ENCODE results near the gene SLC27A2.
"Not testable (repeated sequence)": the region's sequence is repeated elsewhere in the genome, so short reads cannot be mapped to it uniquely, and the experiment has no call there.

SLC27A2 gene

DNA sequence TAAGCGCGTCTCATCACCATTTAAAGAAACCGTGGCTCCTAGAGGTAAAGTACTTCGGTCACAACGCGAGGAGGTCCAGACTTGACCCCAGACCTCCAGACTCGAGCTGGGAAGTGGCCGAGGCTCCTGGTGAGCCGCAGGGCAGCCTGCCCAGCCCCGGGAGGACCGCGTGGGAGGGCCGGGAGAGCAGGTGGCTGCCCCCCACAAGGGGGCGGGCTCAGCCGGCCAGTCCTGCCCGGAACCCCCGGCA, at the start of gene SLC27A2:
Gene SLC27A2, plus strand, starts transcription at position 228 of the 250 bp plus-strand sequence. CDS start 232 bp downstream, outside the sequence.
- no peak for DNase-seq (ENCODE audit: low spot score)

DNA sequence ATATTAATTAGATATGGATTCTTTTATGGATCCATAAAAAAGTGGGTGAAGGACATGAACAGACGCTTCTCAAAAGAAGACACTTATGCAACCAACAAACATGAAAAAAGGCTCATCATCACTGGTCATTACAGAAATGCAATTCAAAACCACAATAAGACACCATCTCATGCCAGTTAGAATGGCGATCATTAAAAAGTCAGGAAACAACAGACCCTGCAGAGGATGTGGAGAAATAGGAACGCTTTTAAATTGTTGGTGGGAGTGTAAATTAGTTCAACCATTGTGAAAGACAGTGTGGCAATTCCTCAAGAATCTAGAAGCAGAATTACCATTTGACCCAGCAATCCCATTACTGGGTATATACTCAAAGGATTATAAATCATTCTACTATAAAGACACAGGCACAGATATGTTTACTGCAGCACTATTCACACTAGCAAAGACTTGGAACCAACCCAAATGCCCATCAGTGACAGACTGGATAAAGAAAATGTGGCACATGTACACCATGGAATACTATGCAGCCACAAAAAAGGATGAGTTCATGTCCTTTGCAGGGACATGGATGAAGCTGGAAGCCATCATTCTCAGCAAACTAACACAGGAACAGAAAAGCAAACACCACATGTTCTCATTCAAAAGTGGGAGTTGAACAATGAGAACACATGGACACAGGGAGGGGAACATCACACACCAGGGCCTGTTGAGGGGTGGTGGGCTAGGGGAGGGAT, 49.6 kb upstream of the SLC27A2 start:
- not testable (repeated sequence) for DNase-seq (ENCODE audit: low spot score)

DNA sequence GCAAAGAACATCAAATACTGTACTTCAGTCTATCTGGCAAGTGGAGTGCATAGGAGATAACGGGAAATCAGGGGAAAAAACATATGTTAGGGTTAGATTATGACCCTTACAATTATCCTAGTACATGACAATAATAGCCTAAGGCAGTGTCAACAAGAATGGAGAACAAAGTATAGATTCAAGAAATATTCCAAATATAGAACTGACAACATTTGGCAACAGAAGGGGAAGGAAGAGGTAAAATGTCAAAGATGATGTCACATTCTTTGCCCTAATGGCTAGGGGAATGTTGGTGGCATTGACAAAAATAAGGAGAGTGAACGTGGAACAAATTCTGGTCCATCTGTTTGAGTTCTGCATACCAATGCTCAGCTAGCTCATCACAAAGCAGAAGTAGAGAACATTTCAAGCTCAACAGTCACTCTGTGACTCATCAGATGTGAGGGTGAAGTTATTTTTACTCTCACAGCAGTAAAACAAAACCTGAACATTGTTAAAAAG, 47.4 kb upstream of the SLC27A2 start:
- no peak for DNase-seq (ENCODE audit: low spot score)

DNA sequence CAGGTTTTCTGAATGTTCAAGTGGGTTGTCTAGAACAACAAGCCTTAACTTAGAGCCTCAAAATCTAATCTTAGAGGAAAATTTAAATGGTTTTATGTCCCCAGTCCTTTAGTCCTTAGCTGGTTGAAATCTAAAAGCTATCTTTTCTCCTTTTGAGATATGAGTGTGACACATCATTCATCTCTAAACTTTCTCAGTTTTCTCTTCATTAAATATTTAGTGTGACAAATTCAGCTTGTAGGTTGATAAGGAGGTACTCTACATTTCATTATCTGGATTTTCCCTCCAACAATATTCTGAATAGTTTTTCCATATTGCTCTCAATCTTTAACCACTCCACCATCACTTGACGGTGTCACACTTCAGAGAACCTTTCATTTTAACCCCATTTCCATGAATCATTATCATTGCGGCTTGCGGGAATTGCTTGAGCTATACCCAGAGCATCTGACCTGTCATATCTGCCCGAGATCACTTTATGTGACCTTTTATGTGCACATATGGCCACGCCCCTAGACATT, 46.9 kb upstream of the SLC27A2 start:
- no peak for DNase-seq (ENCODE audit: low spot score)

DNA sequence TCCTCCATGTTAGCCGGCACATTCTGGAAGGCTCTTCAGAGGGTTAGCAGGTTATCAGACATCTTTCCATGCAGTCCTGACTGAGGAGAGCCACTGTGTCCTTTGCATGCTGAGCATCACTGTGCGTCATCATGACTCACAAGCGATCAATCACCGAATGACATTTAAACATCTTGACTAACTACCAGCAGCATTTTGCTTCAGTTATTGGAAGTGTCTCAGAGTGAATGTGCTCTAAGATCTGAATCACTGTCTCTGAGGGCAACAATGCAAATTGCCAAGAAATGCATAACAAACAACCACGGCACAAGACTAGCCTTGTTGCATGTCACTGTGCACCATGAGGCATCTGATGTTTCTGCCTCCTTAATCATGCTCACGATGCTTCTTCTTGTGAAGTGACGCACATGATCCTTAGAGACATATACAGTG, 44.6 kb upstream of the SLC27A2 start:
- no peak for DNase-seq (ENCODE audit: low spot score)

DNA sequence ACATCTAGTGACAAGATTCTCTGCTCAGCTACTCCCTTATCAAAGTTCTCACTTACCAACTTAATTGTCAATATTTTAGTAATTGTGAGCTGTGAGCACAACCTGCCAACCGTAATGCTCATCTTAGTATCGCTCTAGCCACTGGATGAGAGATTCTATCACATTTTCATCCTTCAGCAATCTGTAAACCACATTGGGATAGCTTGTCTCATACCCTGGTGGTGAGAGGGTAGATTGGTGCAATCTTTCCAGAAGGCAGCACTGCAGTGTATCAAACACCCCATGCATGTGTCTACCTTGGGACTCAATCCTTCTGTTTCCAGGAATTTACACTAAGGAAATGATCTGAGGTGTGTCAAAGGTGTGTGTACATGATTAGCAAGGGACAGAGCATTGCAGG, 44.1 kb upstream of the SLC27A2 start:
- DNase-seq (ENCODE audit: low spot score) = no peak

DNA sequence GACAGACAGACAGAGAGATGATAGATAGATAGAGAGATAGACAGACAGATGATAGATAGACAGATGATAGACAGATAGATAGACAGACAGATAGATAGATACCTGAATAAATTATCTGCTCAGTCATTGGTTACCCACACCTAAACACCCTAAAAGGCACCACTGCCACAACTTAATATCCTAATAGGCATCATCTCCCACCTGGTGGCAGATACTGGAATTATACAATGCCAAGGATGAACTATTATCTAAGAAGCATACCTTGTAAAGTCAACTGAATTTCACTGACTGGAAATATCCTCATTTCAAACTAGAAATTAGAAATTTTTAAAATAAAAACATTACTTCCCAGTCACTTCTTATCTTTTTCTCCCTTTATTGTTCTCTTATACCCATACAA, 43.6 kb upstream of the SLC27A2 start:
- DNase-seq (ENCODE audit: low spot score) = no peak

DNA sequence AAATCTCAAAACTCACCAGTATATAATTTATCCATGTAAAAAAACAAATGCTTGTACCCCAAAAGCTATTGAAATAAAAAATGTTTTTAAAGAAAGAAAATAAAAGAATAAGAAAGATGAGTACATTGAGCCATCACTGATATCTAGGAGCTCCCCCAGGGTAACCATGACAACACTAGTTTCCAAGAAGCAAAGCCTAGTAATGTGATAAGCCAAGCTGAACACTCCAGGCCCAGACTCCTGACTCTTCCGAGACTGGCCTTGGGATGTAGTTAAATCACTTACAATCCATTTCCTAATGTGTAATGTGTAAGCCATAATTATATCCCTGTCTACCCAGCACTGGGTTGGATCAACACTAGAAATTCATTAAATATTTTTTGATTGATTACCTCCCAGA, 41.9 kb upstream of the SLC27A2 start:
- DNase-seq (ENCODE audit: low spot score) = no peak

DNA sequence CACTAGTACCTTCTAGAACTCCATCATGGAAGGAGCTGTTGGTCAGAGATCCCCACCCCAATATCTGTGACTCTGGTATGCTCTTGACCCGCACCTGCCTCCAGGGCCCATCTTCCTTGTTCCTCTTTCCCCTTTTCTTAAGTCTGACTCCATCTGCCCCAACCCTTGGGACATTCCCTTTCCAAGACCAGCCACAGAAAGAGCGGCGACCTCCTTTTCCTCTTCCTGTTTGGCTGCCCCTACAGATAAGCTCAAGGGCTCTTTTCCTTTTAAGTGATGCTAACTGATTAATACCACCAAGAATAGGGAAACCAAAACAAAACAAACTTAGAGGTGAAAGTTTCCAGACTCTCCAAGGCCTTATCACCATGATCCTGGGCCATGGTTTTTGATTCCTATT, 41.0 kb upstream of the SLC27A2 start:
- no peak for DNase-seq (ENCODE audit: low spot score)

DNA sequence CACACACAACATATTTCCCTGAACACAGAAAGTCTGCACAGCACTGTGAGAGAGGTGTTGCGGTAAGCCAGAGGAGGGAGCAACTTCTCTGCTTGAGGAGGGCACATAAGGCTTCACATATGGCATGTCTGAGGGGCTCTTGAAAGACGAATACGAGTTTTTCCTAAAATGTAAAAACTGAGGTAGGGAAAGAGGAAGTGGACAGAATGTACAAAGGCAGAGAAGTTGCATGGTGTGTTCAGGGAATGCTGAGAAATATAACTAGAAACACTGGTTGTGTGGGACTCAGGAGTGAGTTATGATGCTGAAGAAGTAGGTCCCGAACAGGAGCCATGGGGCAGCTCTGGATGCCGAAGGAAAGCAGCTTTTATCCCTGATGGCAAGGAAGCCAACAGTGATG, 40.1 kb upstream of the SLC27A2 start:
- DNase-seq (ENCODE audit: low spot score) = no peak

DNA sequence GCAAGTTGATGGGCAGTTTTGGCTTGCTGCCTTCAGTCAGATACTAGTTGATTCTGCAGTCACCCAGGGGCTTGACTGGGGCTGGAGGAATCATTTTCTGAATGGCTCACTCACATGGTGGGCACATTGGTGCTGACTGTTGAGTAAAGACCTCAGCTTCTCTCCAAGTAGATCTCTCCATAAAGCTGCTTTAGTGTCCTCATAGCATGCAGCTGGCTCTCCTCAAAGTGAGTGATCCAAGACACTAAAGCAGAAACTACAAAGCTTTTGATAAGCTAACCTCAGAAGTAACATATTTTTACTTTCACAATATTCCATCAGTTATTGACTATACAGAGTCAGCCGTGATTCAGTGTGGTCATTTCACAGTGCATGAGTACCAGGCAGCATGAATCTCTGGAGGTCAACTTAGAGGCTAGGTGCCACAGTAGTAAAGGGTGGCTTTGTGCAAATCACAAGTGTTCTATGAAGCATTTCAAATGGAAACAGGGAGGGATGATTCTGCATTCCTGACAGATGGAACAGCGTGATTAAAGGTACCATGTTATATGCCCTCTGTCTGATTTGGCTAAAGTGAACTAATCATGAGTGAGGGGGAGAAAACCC, 38.6 kb upstream of the SLC27A2 start:
- no peak for DNase-seq (ENCODE audit: low spot score)

DNA sequence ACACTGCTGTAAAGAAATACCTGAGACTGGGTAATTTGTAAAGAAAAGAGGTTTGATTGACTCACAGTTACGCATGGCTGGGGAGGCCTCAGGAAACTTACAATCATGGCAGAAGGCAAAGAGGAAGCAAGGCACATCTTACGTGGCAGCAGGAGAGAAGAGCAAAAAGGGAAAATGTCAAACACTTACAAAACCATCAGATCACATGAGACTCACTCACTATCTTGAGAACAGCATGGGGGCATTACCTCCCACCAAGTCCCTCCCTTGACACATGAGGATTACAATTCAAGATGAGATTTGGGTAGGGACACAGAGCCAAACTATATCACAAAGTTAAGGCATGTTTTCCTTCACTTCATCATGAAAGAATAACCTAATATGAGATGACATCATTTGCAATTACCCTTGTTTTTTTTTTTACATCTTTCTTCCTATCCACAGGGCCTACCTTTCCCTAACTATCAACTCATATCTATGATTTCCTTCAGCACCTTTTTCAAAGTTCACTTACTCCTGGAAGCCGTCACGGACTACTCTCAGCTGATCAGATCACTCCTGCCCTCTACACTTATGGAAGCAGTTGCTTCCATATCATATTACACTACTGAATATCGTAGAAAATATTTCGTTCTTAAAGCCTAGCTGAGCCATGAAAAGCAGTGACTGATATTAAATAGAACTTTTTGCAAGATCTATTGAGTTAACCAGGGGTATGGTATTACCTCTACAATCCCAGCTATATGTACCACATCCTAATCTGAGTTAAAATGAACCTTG, 37.5 kb upstream of the SLC27A2 start:
- DNase-seq (ENCODE audit: low spot score) = no peak

DNA sequence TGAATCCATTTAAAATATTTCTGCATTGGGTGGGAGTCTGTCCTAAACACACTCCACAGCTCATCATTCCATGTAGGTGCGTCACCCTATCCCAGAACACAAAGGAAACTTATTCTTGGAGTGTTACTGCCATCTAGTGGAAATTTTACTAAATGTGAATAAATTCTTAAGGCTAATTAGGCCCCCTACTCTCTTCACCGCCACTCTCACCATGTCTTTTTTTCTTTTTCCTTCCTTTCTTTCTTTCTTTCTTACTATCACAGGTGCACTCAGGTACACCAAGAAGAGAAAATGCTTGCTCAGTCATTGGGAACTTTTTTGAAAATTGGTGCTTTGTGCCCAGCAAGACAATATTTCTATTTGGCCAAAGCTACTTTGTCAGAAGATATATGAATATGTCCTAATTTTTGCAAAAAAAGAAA, 36.5 kb upstream of the SLC27A2 start:
- DNase-seq (ENCODE audit: low spot score) = peak; percentile 62

DNA sequence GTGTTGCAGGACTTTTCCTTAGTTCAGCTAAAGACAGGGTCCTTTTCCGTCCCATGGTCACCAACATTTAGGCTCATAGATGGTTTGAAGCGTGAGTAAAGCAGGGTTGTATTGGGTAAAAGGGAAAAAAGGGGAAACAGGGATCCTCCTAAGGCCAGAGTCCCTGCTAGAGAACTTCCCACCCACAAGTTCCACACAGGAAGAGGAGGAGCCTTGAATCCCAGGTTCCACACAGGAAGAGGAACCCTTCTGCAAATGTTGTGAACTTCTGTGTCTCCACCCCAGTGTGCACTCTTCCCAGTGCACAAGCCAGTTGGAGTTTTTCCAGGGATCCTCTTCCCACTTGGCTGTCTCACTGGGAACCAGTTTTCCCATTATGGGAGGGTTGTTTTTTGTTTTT, 35.4 kb upstream of the SLC27A2 start:
- DNase-seq (ENCODE audit: low spot score) = no peak

DNA sequence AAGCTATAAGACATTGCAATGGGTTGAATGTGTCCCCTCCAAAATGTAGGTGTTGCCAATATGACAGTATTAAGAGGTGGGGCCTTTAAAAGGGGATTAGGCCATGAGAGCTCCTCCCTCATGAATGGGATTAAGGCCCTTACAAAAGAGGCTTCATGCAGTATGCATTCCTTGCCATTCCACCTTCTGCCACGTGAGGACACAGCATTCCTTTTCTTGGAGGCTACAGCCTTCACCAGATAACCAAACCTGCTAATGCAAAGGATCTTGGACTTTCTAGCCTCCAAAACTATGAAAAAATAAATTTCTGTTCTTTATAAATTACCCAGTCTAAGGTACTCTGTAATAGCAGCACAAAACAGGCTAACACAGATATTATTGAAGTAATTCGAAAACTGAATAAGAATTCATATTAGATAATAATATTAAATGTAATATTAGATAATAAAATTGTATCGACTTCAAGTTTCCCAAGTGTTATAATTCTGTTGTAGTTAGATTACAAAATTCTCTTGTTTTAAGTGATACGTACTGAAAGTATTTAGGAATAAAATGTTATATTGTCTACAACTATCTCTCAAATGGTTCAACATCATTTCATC, 33.5 kb upstream of the SLC27A2 start:
- peak; percentile 41 for DNase-seq (ENCODE audit: low spot score)

DNA sequence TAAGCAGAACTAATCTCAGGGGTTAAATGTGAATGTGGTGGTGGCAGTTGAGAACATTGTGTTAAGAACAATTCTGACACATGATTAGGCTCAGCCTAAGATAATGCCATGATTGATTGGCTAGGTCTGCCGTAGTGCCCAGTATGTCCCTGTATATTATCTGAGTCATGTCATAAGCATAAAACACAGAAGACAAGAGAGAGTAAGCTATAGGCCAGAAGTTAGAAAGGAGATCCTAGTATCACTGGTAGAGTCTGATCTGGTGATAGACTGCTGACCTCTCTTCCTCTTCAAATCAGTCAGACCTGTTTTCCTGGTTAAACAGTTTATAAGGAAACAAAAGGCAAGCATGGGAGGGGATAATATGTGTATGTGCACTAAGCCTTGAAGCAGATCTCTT, 32.9 kb upstream of the SLC27A2 start:
- no peak for DNase-seq (ENCODE audit: low spot score)

DNA sequence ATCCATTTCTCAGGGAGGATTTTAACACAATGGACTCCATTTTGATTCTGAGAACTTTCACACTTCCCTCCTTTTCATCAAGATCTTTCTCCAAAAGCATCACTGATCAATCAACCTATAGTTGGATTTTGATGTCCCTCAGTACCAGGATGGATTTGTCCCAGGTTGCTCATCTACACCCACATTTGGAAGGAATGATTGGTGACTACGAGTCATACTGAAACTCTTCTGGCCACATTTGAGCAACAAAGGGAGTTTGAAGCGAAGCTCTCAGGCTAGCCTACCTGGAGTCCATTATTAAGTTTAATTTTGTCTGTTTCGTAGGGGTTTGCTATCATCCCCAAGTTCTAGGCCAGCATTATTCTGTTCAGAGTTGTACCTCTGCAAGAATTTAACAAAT, 31.6 kb upstream of the SLC27A2 start:
- DNase-seq (ENCODE audit: low spot score) = no peak

DNA sequence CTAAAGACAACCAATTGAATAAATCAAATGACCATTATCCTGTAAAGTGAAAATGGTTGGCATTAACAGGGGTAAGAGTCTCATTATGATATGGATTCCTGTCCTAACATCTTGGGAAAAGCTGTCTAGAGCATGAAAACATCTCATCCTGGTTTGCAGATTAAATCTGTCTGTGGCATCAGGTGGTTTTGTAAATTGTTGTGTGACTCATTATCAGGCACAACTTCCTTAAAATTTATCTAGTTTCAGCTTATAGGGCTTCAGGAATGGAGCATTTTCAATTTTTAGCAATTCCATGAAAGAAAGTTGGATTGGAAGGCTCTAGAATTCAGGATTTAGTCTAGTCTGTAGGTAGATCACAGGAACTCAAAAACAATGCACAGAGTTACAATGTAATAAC, 31.1 kb upstream of the SLC27A2 start:
- DNase-seq (ENCODE audit: low spot score) = no peak

DNA sequence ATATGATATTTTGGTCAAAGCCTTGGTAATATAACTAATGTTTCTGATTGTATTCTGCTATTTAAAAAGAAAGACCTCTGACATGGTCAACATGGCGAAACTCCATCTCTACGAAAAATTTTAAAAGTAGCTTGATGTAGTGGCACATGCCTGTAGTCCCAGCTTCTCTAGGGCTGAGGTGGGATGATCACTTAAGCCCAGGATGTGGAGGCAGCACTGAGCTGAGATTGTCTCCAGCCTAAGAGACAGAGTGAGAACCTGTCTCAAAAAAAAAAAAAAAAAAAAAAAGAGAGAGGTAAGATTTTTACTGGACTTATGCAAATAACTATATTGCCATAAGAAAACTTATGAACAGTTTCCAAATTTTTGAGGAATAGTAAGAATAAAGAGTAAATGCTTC, 30.5 kb upstream of the SLC27A2 start:
- DNase-seq (ENCODE audit: low spot score) = no peak

DNA sequence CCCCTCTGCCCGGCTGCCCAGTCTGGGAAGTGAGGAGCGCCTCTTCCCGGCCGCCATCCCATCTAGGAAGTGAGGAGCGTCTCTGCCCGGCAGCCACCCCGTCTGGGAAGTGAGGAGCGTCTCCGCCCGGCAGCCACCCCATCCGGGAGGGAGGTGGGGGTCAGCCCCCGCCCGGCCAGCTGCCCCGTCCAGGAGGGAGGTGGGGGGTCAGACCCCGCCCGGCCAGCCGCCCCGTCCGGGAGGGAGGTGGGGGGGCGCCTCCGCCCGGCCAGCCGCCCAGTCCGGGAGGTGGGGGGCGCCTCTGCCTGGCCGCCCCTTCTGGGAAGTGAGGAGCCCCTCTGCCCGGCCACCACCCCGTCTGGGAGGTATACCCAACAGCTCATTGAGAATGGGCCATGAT, 23.8 kb upstream of the SLC27A2 start:
- DNase-seq (ENCODE audit: low spot score) = not testable (repeated sequence)

DNA sequence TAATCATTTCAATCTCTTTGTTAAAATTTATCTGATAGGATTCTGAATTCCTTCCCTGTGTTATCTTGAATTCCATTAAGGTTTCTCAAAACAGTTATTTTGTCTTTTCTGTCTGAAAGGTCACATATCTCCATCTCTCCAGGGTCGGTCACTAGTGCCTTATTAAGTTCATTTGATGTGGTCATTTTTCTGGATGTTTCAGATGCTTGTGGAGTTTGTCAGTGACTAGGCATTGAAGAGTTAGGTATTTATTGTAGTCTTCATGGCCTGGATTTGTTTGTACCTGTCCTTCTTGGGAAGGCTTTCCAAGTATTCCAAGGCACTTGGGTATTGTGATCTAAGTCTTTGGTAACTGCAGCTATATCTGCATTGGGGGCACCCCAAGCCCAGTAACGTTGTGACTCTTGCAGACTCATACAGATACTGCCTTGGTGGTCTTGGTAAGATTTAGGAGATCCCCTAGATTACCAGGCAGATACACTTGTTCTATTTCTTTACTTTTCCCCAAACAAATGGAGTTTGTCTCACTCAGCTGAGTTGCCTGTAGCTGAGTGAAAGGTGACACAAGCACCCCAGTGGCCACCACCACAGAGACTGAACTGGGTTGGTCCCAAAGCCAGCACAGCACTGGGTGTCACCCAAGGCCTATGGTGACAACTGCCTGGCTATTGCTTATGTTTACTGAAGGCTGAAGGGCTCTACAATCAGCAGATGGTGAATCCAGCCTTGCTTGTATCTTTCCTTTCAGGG, 18.9 kb upstream of the SLC27A2 start:
- DNase-seq (ENCODE audit: low spot score) = no peak
